Breast epithelium (tissue), 4 donors: ENCODE data around the gene SPATA24. TPM values are rescaled to one million over a fixed set of nuclear protein-coding genes. Genes with fewer than 3 reads are reported as not detected.

ENCODE experiments used
- DNase-seq, 2 donors: peaks; one replicate each; pipeline ENCODE4 v3.0.0-alpha.2; 2019; ENCODE audit warnings: low spot score in 2 of 2
- H3K27ac ChIP-seq, 2 donors: fragments of 200-600 bp; sonication (generic) in 1 of 2; one replicate each; pipeline ENCODE4 v1.5.1; 2016 to 2019; ENCODE audit warnings: mild to moderate bottlenecking in 1 of 2
- H3K27me3 ChIP-seq, 2 donors: fragments of 200-600 bp; sonication (generic) in 1 of 2; one replicate each; pipeline versions ENCODE4 v1.5.1 to v1.6.0; 2017 to 2019; ENCODE audit warnings: control low read depth in 1 of 2, mild to moderate bottlenecking in 1 of 2
- H3K36me3 ChIP-seq: fragments of 200-600 bp; one replicate; pipeline ENCODE4 v1.5.1; 2019
- H3K4me1 ChIP-seq, 2 donors: fragments of 200-600 bp; sonication (generic); one replicate each; pipeline ENCODE4 v1.5.1; 2016 to 2019; ENCODE audit warnings: control low read depth in 1 of 2
- H3K4me3 ChIP-seq, 3 donors: fragments of 200-600 bp; sonication (generic); 1 replicate in 2 of 3; 2 replicates in 1 of 3; pipeline ENCODE4 v1.5.1; 2016 to 2019; ENCODE audit warnings: mild to moderate bottlenecking in 3 of 3, moderate library complexity in 2 of 3
- H3K9me3 ChIP-seq, 2 donors: fragments of 200-600 bp; sonication (generic) in 1 of 2; one replicate each; pipeline ENCODE4 v1.5.1; 2016 to 2019; ENCODE audit warnings: control low read depth in 1 of 2
- CTCF ChIP-seq, 3 donors: fragments of 450-650 bp; IDR thresholded peaks; one replicate each; pipeline ENCODE4 v1.5.1; 2016 to 2017; ENCODE audit warnings: antibody characterized with exemption in 3 of 3, mild to moderate bottlenecking in 3 of 3, moderate library complexity in 3 of 3
- POLR2A ChIP-seq: fragments of 450-650 bp; IDR thresholded peaks from one replicate; pipeline ENCODE4 v1.6.1; 2016; ENCODE audit warnings: antibody characterized with exemption, mild to moderate bottlenecking, moderate library complexity
- POLR2AphosphoS5 ChIP-seq, 3 donors: sonication (generic); formaldehyde crosslinking; IDR thresholded peaks; one replicate each; pipeline ENCODE4 v1.6.1; 2017; ENCODE audit warnings: antibody characterized with exemption in 3 of 3
- intact Hi-C: fragments of 100-400 bp; cut with DNase I; formaldehyde crosslinking; loops from one replicate; pipeline ENCODE4 v1.15.1; 2023; ENCODE audit warnings: low total_unique reads
- total RNA-seq, 3 donors: library from RNA; depleted of rRNA; stranded (reverse); fragments of >200 nt; gene quantifications; one replicate each; pipeline ENCODE4 v1.1.0, GENCODE V29; 2016

The SPATA24 gene
- total RNA-seq, 3 donors from 2014 or later, result 0.98 to 2.4 (median 2.2) TPM

GRCh38 chr5:139401546-139401945 lies 2.3 kb downstream of the SPATA24 start:
- Histone ChIP-seq H3K27ac (no peak overlapping the region), H3K4me1 (no peaks in the 10 kb centered on the region), H3K27me3 (no peaks in the 10 kb centered on the region), H3K4me3 (no peak overlapping the region), H3K36me3 (no peaks in the 10 kb centered on the region), H3K9me3 (no peaks in the 10 kb centered on the region)
- no peak for DNase-seq
- TF ChIP-seq POLR2A (no peak), CTCF (IDR thresholded peaks at IDR 0.05) (no peak), POLR2AphosphoS5 (IDR thresholded peaks at IDR 0.05) (no peak)
- intact Hi-C loops, result no loop called here

- no peaks in the 10 kb centered on the region for H3K27me3 ChIP-seq
- no peaks in the 10 kb centered on the region for H3K9me3 ChIP-seq
- H3K27ac ChIP-seq, result no peak overlapping the region
- H3K36me3 ChIP-seq, result no peaks in the 10 kb centered on the region
- TF ChIP-seq POLR2AphosphoS5 (IDR thresholded peaks at IDR 0.05) (no peak), POLR2A (no peak), CTCF (IDR thresholded peaks at IDR 0.05) (no peak)
- no peaks in the 10 kb centered on the region for H3K4me1 ChIP-seq
- no peak for DNase-seq
- intact Hi-C loops, result loop anchor here (10.0 kb wide), 1 partner anchor 105 kb away; the partner anchor contains the start of gene MATR3
- H3K4me3 ChIP-seq, result no peak overlapping the region
These were observed 4.3 kb downstream of the SPATA24 start for GRCh38 chr5:139399501-139400121.

GRCh38 chr5:139397921-139398320 lies 6.0 kb downstream of the SPATA24 start:
- H3K27ac ChIP-seq, result no peak overlapping the region
- H3K4me3 ChIP-seq, result no peak overlapping the region
- TF ChIP-seq POLR2A (no peak), CTCF (IDR thresholded peaks at IDR 0.05) (no peak), POLR2AphosphoS5 (IDR thresholded peaks at IDR 0.05) (no peak)
- DNase-seq, result no peak
- peaks cover 2 to 3% of the 10 kb centered on the region in 2 donors for H3K4me1 ChIP-seq
- H3K36me3 ChIP-seq, result no peaks in the 10 kb centered on the region
- intact Hi-C loops, result loop anchor here (10.0 kb wide), 1 partner anchor 103 kb away; the partner anchor contains the start of gene MATR3
- H3K9me3 ChIP-seq, result no peaks in the 10 kb centered on the region
- H3K27me3 ChIP-seq, result peaks cover 0 to 3% of the 10 kb centered on the region in 2 donors

GRCh38 chr5:139396691-139397090 lies 7.2 kb downstream of the SPATA24 start:
- Histone ChIP-seq H3K4me1 (peaks cover 3 to 10% of the 10 kb centered on the region in 2 donors), H3K4me3 (no peak overlapping the region), H3K36me3 (no peaks in the 10 kb centered on the region), H3K9me3 (no peaks in the 10 kb centered on the region), H3K27me3 (peaks cover 0 to 3% of the 10 kb centered on the region in 2 donors), H3K27ac (no peak overlapping the region)
- intact Hi-C loops, result loop anchor here (10.0 kb wide), 1 partner anchor 102 kb away; the partner anchor contains the start of gene MATR3
- no peak for TF ChIP-seq POLR2A
- no peak for TF ChIP-seq CTCF (IDR thresholded peaks at IDR 0.05)
- TF ChIP-seq POLR2AphosphoS5 (IDR thresholded peaks at IDR 0.05), result no peak
- DNase-seq, result no peak

GRCh38 chr5:139395844-139396640 lies 7.8 kb downstream of the SPATA24 start:
- H3K27ac ChIP-seq, result no peak overlapping the region
- intact Hi-C loops, result loop anchor here (10.0 kb wide), 1 partner anchor 101 kb away; the partner anchor contains the start of gene MATR3

More at GRCh38 chr5:139395844-139396640, 7.8 kb downstream of the SPATA24 start:
- Histone ChIP-seq H3K4me1 (peaks cover 3 to 10% of the 10 kb centered on the region in 2 donors), H3K9me3 (no peaks in the 10 kb centered on the region), H3K27me3 (peaks cover 0 to 3% of the 10 kb centered on the region in 2 donors), H3K36me3 (no peaks in the 10 kb centered on the region), H3K4me3 (no peak overlapping the region)
- no peak for TF ChIP-seq POLR2AphosphoS5 (IDR thresholded peaks at IDR 0.05)
- TF ChIP-seq CTCF (IDR thresholded peaks at IDR 0.05), result no peak
- no peak for TF ChIP-seq POLR2A
- no peak for DNase-seq
